Smooth muscle cell (in vitro differentiated cells): ENCODE measurements around the gene SMOC2. TPM values are rescaled to one million over a fixed set of nuclear protein-coding genes. Genes with fewer than 3 reads are reported as not detected.

Experiments
- DNase-seq: peaks from one replicate; lab custom pipeline; 2025; ENCODE audit not compliant: unreplicated experiment; lab: John Stamatoyannopoulos, UW
- H2AFZ ChIP-seq: fragments of 200-600 bp; sonication (generic); 2 replicates; pipeline ENCODE4 v1.6.0; 2016; ENCODE audit warnings: antibody characterized with exemption, low read depth, mild to moderate bottlenecking
- H3F3A ChIP-seq: fragments of 200-600 bp; sonication (generic); 2 replicates; pipeline ENCODE4 v1.6.0; 2017; ENCODE audit warnings: antibody characterized with exemption, low read depth
- H3K27ac ChIP-seq: fragments of 200-600 bp; sonication (generic); 2 replicates; pipeline ENCODE4 v1.5.1; 2016; ENCODE audit warnings: low read depth, mild to moderate bottlenecking
- H3K27me3 ChIP-seq: fragments of 200-600 bp; sonication (generic); 2 replicates; pipeline ENCODE4 v1.6.1; 2016; ENCODE audit warnings: low read depth, mild to moderate bottlenecking
- H3K36me3 ChIP-seq: fragments of 200-600 bp; sonication (generic); 2 replicates; pipeline ENCODE4 v1.5.1; 2016; ENCODE audit warnings: low read depth
- H3K4me1 ChIP-seq: fragments of 200-600 bp; sonication (generic); 2 replicates; pipeline ENCODE4 v1.5.1; 2016; ENCODE audit warnings: low read depth
- H3K4me2 ChIP-seq: fragments of 200-600 bp; sonication (generic); 2 replicates; pipeline ENCODE4 v1.6.0; 2016; ENCODE audit warnings: mild to moderate bottlenecking
- H3K4me3 ChIP-seq: fragments of 200-600 bp; sonication (generic); 2 replicates; pipeline ENCODE4 v1.5.1; 2016; ENCODE audit warnings: mild to moderate bottlenecking
- H3K79me2 ChIP-seq: fragments of 200-600 bp; sonication (generic); 2 replicates; pipeline ENCODE4 v1.6.0; 2016; ENCODE audit warnings: low read depth, mild to moderate bottlenecking
- H3K9ac ChIP-seq: fragments of 200-600 bp; sonication (generic); 2 replicates; pipeline ENCODE4 v1.6.0; 2016; ENCODE audit warnings: low read depth
- H3K9me3 ChIP-seq: fragments of 200-600 bp; sonication (generic); replicated peaks from 2 replicates; pipeline ENCODE4 v1.5.1; 2016; ENCODE audit warnings: low read depth
- H4K20me1 ChIP-seq: fragments of 200-600 bp; sonication (generic); 2 replicates; pipeline ENCODE4 v1.6.0; 2016; ENCODE audit warnings: low read depth
- whole genome bisulfite sequencing: methylation state at CpG from one replicate; pipeline ENCODE4 v1.1.7; 2016; ENCODE audit warnings: low lambda C conversion rate; 5-methylcytosine and 5-hydroxymethylcytosine counted together
- polyA plus RNA-seq: library from polyadenylated mRNA; unstranded; fragments of >200 nt; fragmentation: Nextera tagmentation; extraction: Ambion mirVana; gene quantifications from 2 replicates; pipeline ENCODE4 v1.2.1, GENCODE V29; 2016
- total RNA-seq: library from RNA; depleted of rRNA; stranded (reverse); fragments of >200 nt; gene quantifications from 2 replicates; pipeline ENCODE4 v1.2.3, GENCODE V29; 2014
- TF ChIP-seq, protein P1 (sequence below): fragments of 200-600 bp; sonication (generic); IDR thresholded peaks from 2 replicates; pipeline ENCODE4 v1.5.1; 2017; ENCODE audit warnings: borderline replicate concordance, mild to moderate bottlenecking, antibody characterized with exemption; ENCODE audit not compliant: insufficient read depth, poor library complexity, severe bottlenecking

The SMOC2 gene
- total and polyA plus RNA-seq, 2 experiments from 2014 or later, result 0.63 to 1.2 TPM

- TF ChIP-seq, protein P1, sequence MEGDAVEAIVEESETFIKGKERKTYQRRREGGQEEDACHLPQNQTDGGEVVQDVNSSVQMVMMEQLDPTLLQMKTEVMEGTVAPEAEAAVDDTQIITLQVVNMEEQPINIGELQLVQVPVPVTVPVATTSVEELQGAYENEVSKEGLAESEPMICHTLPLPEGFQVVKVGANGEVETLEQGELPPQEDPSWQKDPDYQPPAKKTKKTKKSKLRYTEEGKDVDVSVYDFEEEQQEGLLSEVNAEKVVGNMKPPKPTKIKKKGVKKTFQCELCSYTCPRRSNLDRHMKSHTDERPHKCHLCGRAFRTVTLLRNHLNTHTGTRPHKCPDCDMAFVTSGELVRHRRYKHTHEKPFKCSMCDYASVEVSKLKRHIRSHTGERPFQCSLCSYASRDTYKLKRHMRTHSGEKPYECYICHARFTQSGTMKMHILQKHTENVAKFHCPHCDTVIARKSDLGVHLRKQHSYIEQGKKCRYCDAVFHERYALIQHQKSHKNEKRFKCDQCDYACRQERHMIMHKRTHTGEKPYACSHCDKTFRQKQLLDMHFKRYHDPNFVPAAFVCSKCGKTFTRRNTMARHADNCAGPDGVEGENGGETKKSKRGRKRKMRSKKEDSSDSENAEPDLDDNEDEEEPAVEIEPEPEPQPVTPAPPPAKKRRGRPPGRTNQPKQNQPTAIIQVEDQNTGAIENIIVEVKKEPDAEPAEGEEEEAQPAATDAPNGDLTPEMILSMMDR, result no peak
- Histone ChIP-seq H4K20me1 (no peaks in the 10 kb centered on the region), H3K79me2 (no peaks in the 10 kb centered on the region), H3K4me3 (no peak overlapping the region), H3K27me3 (peaks cover 4% of the 10 kb centered on the region), H3F3A (no peaks in the 10 kb centered on the region), H3K9me3 (no peaks in the 10 kb centered on the region), H3K4me1 (peaks cover 12% of the 10 kb centered on the region), H3K27ac (no peak overlapping the region), H3K4me2 (no peak overlapping the region), H3K9ac (no peak overlapping the region), H2AFZ (no peak overlapping the region), H3K36me3 (no peaks in the 10 kb centered on the region)
- no peak for DNase-seq
- WGBS, result 88% methylated on average over 4 of the region's 4 CpGs
Observed at GRCh38 chr6:168533414-168533813, 92.4 kb downstream of the SMOC2 start.

DNA sequence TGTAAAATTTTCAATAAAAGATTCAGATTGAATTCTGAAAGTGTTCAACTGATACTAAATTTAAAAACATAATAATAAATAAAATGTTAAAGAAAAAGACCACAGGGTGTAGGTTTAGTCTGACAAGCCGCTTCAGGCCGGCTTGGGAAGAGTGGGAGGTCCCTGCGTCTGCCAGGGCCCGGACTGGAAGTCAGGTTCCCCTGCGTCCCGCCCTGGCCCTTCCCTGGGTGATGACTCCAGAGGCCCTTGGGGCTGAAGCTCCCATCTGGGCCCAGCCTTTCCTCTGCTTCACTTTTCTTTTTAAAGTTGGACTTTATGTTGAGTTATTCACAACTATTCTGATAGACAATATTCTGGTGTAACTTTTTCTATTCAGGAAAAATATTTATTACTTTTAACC is 93.3 kb downstream of the SMOC2 start:
- Histone ChIP-seq H3K4me3 (no peak overlapping the region), H3K79me2 (no peaks in the 10 kb centered on the region), H3K36me3 (no peaks in the 10 kb centered on the region), H3K4me1 (peaks cover 12% of the 10 kb centered on the region), H3K27ac (no peak overlapping the region), H4K20me1 (no peaks in the 10 kb centered on the region), H3K4me2 (no peak overlapping the region), H2AFZ (no peak overlapping the region), H3K27me3 (peaks cover 4% of the 10 kb centered on the region), H3K9ac (no peak overlapping the region), H3K9me3 (no peaks in the 10 kb centered on the region), H3F3A (no peaks in the 10 kb centered on the region)
- TF ChIP-seq, protein P1, result no peak
- no peak for DNase-seq
- 89% methylated on average over 6 of the region's 6 CpGs for WGBS

GRCh38 chr6:168535711-168536110 is 94.7 kb downstream of the SMOC2 start:
- TF ChIP-seq, protein P1, result no peak
- no peak for DNase-seq
- Histone ChIP-seq H3K79me2 (no peaks in the 10 kb centered on the region), H3K4me1 (peaks cover 12% of the 10 kb centered on the region), H3K9ac (no peak overlapping the region), H3K27me3 (peaks cover 4% of the 10 kb centered on the region), H2AFZ (no peak overlapping the region), H3F3A (no peaks in the 10 kb centered on the region), H3K9me3 (no peaks in the 10 kb centered on the region), H3K27ac (no peak overlapping the region), H4K20me1 (no peaks in the 10 kb centered on the region), H3K4me3 (no peak overlapping the region), H3K36me3 (no peaks in the 10 kb centered on the region), H3K4me2 (no peak overlapping the region)
- WGBS, result 95% methylated on average over 22 of the region's 22 CpGs

- WGBS, result 90% methylated on average over 7 of the region's 7 CpGs
- no peak overlapping the region for H3K4me3 ChIP-seq
- H3F3A ChIP-seq, result no peaks in the 10 kb centered on the region
- H3K4me1 ChIP-seq, result peaks cover 16% of the 10 kb centered on the region
- H3K79me2 ChIP-seq, result no peaks in the 10 kb centered on the region
- no peak overlapping the region for H3K9ac ChIP-seq
- no peak overlapping the region for H3K4me2 ChIP-seq
- no peaks in the 10 kb centered on the region for H3K9me3 ChIP-seq
- H3K27ac ChIP-seq, result no peak overlapping the region
- H3K36me3 ChIP-seq, result no peaks in the 10 kb centered on the region
- DNase-seq, result no peak
- peaks cover 4% of the 10 kb centered on the region for H3K27me3 ChIP-seq
- H2AFZ ChIP-seq, result no peak overlapping the region
- H4K20me1 ChIP-seq, result no peaks in the 10 kb centered on the region
- TF ChIP-seq, protein P1, result no peak
Observed at GRCh38 chr6:168536196-168536595, 95.2 kb downstream of the SMOC2 start.
